GM18511 (cell line): ENCODE measurements around the gene SSX5.
"Not testable (repeated sequence)": the region's sequence is repeated elsewhere in the genome, so short reads cannot be mapped to it uniquely, and the experiment has no call there.

Experiments used
- ATAC-seq: cut with Tn5 transposase; IDR thresholded peaks from one replicate; pipeline ENCODE4 v1.9.1; 2021; ENCODE audit warnings: mild to moderate bottlenecking, moderate library complexity; ENCODE audit not compliant: unreplicated experiment

SSX5 gene

GRCh38 chrX:48196745-48197201, at the start of gene SSX5:
Gene SSX5, minus strand, starts transcription at chrX:48196795. Its CDS starts 1,437 bp downstream, at chrX:48195358.
- no peak for ATAC-seq

- ATAC-seq, result not testable (repeated sequence)
Observed at GRCh38 chrX:48224196-48224595, 27.6 kb upstream of the SSX5 start.

- not testable (repeated sequence) for ATAC-seq
Observed at GRCh38 chrX:48214341-48214740, 17.7 kb upstream of the SSX5 start.

GRCh38 chrX:48190024-48190423, 6.6 kb downstream of the SSX5 start:
- ATAC-seq, result not testable (repeated sequence)

GRCh38 chrX:48181882-48182281, 14.7 kb downstream of the SSX5 start:
- not testable (repeated sequence) for ATAC-seq

- ATAC-seq, result no peak
Observed at GRCh38 chrX:48180811-48181210, 15.8 kb downstream of the SSX5 start.

GRCh38 chrX:48179691-48180090, 16.9 kb downstream of the SSX5 start:
- ATAC-seq, result no peak

- not testable (repeated sequence) for ATAC-seq
Observed at GRCh38 chrX:48166322-48166721, 30.3 kb downstream of the SSX5 start.

- ATAC-seq, result no peak
Observed at GRCh38 chrX:48165241-48165640, 31.4 kb downstream of the SSX5 start.

- no peak for ATAC-seq
Observed at GRCh38 chrX:48156014-48156413, 40.6 kb downstream of the SSX5 start.

- ATAC-seq, result no peak
Observed at GRCh38 chrX:48154796-48155195, 41.8 kb downstream of the SSX5 start.

GRCh38 chrX:48153769-48154168, 42.8 kb downstream of the SSX5 start:
- no peak for ATAC-seq

GRCh38 chrX:48142697-48143096, 53.9 kb downstream of the SSX5 start:
- ATAC-seq, result not testable (repeated sequence)

GRCh38 chrX:48141810-48142508, 54.6 kb downstream of the SSX5 start:
- not testable (repeated sequence) for ATAC-seq

- ATAC-seq, result not testable (repeated sequence)
Observed at GRCh38 chrX:48139076-48139475, 57.5 kb downstream of the SSX5 start.
